HepG2 (cell line): ENCODE data around the gene CD79A. TPM values are rescaled to one million over a fixed set of nuclear protein-coding genes. Genes with fewer than 3 reads are reported as not detected.

Experiments
- ATAC-seq: fragments of 200-7000 bp; cut with Tn5 transposase; 3 replicates; pipeline ENCODE4 v1.9.1; 2020; ENCODE audit warnings: mild to moderate bottlenecking, moderate library complexity
- BruUV-seq: library from RNA; stranded (reverse); fragments of 400-500 nt; replicated peaks from 2 replicates; lab custom pipeline; 2021; lab: Mats Ljungman, UMichigan
- CTCF ChIA-PET: fragments of 300-600 bp; formaldehyde crosslinking; extraction: SDS; loops from one replicate; lab custom pipeline; 2021; ENCODE audit warnings: low total read pairs, inconsistent platforms, low intra/inter-chr PET ratio; lab: Yijun Ruan, JAX
- POLR2A ChIA-PET: fragments of 350-600 bp; sonication (Branson Sonifier 250); formaldehyde crosslinking; loops from one replicate; lab custom pipeline; 2020; ENCODE audit warnings: antibody characterized with exemption, inconsistent platforms; lab: Yijun Ruan, JAX
- DNase-seq: peaks from one replicate; pipeline ENCODE4 v3.0.0-alpha.2; 2015; ENCODE audit warnings: low spot score
- FAIRE-seq: peaks from 3 replicates; lab custom pipeline; 2011; peaks lifted over from hg19 to GRCh38; lab: Jason Lieb, UNC
- H2AFZ ChIP-seq: one replicate; pipeline ENCODE4 v1.6.1; 2011; ENCODE audit warnings: low read length, inconsistent platforms
- H3K27ac ChIP-seq: fragments of 300-600 bp; 3 replicates; pipeline ENCODE4 v1.8.0; 2011; ENCODE audit warnings: mixed run types, mild to moderate bottlenecking, mixed read lengths, low read length, inconsistent platforms; ENCODE audit not compliant: insufficient read depth; ENCODE audit errors: extremely low read length
- H3K27me3 ChIP-seq, 2 experiments: fragments of 200-600 bp in 1 of 2; 2 replicates in 1 of 2; 3 replicates in 1 of 2; pipeline versions ENCODE4 v1.6.0 to v1.8.0; 2011; ENCODE audit warnings: low read length in 2 of 2, mild to moderate bottlenecking in 2 of 2, moderate library complexity in 2 of 2, inconsistent platforms in 1 of 2; ENCODE audit not compliant: insufficient read depth in 2 of 2, control insufficient read depth in 1 of 2
- H3K36me3 ChIP-seq, 2 experiments: fragments of 200-600 bp in 1 of 2; replicated peaks in 1 of 2; 2 replicates in 1 of 2; 3 replicates in 1 of 2; pipeline versions ENCODE4 v1.5.1 to v1.8.0; 2011; ENCODE audit warnings: low read length in 2 of 2, inconsistent platforms in 1 of 2; ENCODE audit not compliant: insufficient read depth in 2 of 2, control insufficient read depth in 1 of 2
- H3K4me1 ChIP-seq: 2 replicates; pipeline ENCODE4 v1.5.1; 2012; ENCODE audit warnings: low read length, inconsistent platforms; ENCODE audit not compliant: insufficient read depth
- H3K4me2 ChIP-seq: 2 replicates; pipeline ENCODE4 v1.6.0; 2011; ENCODE audit warnings: low read depth, low read length, inconsistent platforms
- H3K4me3 ChIP-seq, 3 experiments: fragments of 200-600 bp in 1 of 3; sonication (generic), shearing (Covaris generic) in 1 of 3; replicated peaks in 1 of 3; 2 replicates each; pipeline ENCODE4 v1.5.1; 2011 to 2016; ENCODE audit warnings: low read length in 3 of 3, inconsistent platforms in 2 of 3, low read depth in 2 of 3, mild to moderate bottlenecking in 2 of 3, control low read depth in 1 of 3, mixed read lengths in 1 of 3; ENCODE audit not compliant: insufficient read depth in 1 of 3
- H3K79me2 ChIP-seq: one replicate; pipeline ENCODE4 v1.6.1; 2011; ENCODE audit warnings: low read length, inconsistent platforms; ENCODE audit not compliant: insufficient read depth
- H3K9ac ChIP-seq: 2 replicates; pipeline ENCODE4 v1.6.0; 2011; ENCODE audit warnings: mild to moderate bottlenecking, low read depth, low read length, inconsistent platforms; ENCODE audit not compliant: insufficient read depth
- H3K9me3 ChIP-seq: 2 replicates; pipeline ENCODE4 v1.5.1; 2012; ENCODE audit warnings: mild to moderate bottlenecking, low read length
- H4K20me1 ChIP-seq: 2 replicates; pipeline ENCODE4 v1.6.0; 2011; ENCODE audit warnings: inconsistent platforms, mild to moderate bottlenecking, low read length, moderate library complexity; ENCODE audit not compliant: insufficient read depth
- CREB1 ChIP-seq, 2 experiments: fragments of 450-650 bp in 1 of 2; IDR thresholded peaks; 2 replicates each; pipeline ENCODE4 v1.6.1; 2016 to 2017; ENCODE audit warnings: control low read depth in 1 of 2, mild to moderate bottlenecking in 1 of 2, missing compliant biosample characterization in 1 of 2, missing genetic modification characterization in 1 of 2
- ELF1 ChIP-seq: sonication (generic); formaldehyde crosslinking; IDR thresholded peaks from 2 replicates; pipeline ENCODE4 v1.4.0; 2020; ENCODE audit warnings: missing genetic modification reagents
- FOXK1 ChIP-seq: sonication (generic); formaldehyde crosslinking; IDR thresholded peaks from 2 replicates; pipeline ENCODE4 v1.4.0; 2020; ENCODE audit warnings: low read depth, missing genetic modification reagents, borderline replicate concordance
- NR0B2 ChIP-seq: sonication (generic); formaldehyde crosslinking; IDR thresholded peaks from 2 replicates; pipeline ENCODE4 v1.4.0; 2020; ENCODE audit warnings: mild to moderate bottlenecking, missing genetic modification reagents
- PHF21A ChIP-seq: sonication (generic); formaldehyde crosslinking; IDR thresholded peaks from 2 replicates; pipeline ENCODE4 v1.5.0; 2020; ENCODE audit warnings: mild to moderate bottlenecking, missing genetic modification reagents
- SKI ChIP-seq: fragments of 450-650 bp; IDR thresholded peaks from one replicate; pipeline ENCODE4 v1.6.1; 2018; ENCODE audit warnings: mild to moderate bottlenecking; ENCODE audit not compliant: partially characterized antibody
- ZNF234 ChIP-seq: sonication (generic); formaldehyde crosslinking; conservative IDR thresholded peaks from 2 replicates; pipeline ENCODE4 v1.5.1; 2020; ENCODE audit warnings: mild to moderate bottlenecking, missing genetic modification reagents
- ZNF343 ChIP-seq: sonication (generic); formaldehyde crosslinking; IDR thresholded peaks from 2 replicates; pipeline ENCODE4 v1.4.0; 2020; ENCODE audit warnings: mild to moderate bottlenecking, missing genetic modification reagents
- WGBS: methylation state at CpG from one replicate; pipeline ENCODE4 v1.1.6; 2017; ENCODE audit warnings: low lambda C conversion rate; 5-methylcytosine and 5-hydroxymethylcytosine counted together
- in situ Hi-C: cut with HindIII; loops from 2 replicates; pipeline ENCODE4 v1.10.0; 2017; ENCODE audit warnings: low pct_unique_long_range_greater_than_20kb; ENCODE audit not compliant: extremely low pct_ligation_motif_present
- intact Hi-C: fragments of 100-400 bp; cut with micrococcal nuclease; formaldehyde crosslinking; loops from one replicate; pipeline ENCODE4 v1.10.0; 2022; ENCODE audit not compliant: unreplicated experiment
- polyA plus RNA-seq, 8 experiments: library from polyadenylated mRNA; depleted of rRNA in 3 of 8; stranded (reverse) in 7 of 8; unstranded in 1 of 8; fragments of >200 nt; fragmentation: Illumina TruSeq in 4 of 8; extraction: Trizol in 4 of 8; gene quantifications; 2 replicates each; pipeline versions ENCODE4 v1.2.1 to v1.2.3, GENCODE V29; 2011 to 2016; ENCODE audit warnings: low read depth in 4 of 8, missing spikeins in 1 of 8, mixed read lengths in 1 of 8; ENCODE audit not compliant: insufficient read depth in 1 of 8
- total RNA-seq, 5 experiments: library from RNA; depleted of rRNA; stranded (reverse); fragments of >200 nt; fragmentation: Illumina TruSeq; extraction: Trizol; gene quantifications; 2 replicates each; pipeline ENCODE4 v1.2.3, GENCODE V29; 2016; ENCODE audit warnings: low read depth in 1 of 5

CD79A gene
- total and polyA plus RNA-seq, 2 of the 13 experiments (the other 11 are each of a cell fraction or from before 2014, with no cell fraction given): 0.24 to 0.33 TPM

- H3K27ac ChIP-seq: no peak overlapping the region
- no peaks in the 10 kb centered on the region for H3K79me2 ChIP-seq
- no peak overlapping the region for H3K9ac ChIP-seq
- H3K36me3 ChIP-seq: no peaks in the 10 kb centered on the region
- in situ Hi-C loops (no loop called here), intact Hi-C loops (no loop called here)
- no TSS peak for BruUV-seq
- no peaks in the 10 kb centered on the region for H3K9me3 ChIP-seq
- no peak for ATAC-seq
- FAIRE-seq: peak; percentile 8
- no peak overlapping the region for H3K4me3 ChIP-seq
- ChIA-PET POLR2A (no interaction called here), CTCF (no interaction called here)
- DNase-seq: no peak
- TF ChIP-seq NR0B2 (CRISPR knock-in tag) (no peak), FOXK1 (CRISPR knock-in tag) (no peak)
- no peaks in the 10 kb centered on the region for H3K4me1 ChIP-seq
- H4K20me1 ChIP-seq: no peaks in the 10 kb centered on the region
- no peak overlapping the region for H2AFZ ChIP-seq
- WGBS: 51% methylated on average over 5 of the region's 5 CpGs
- no peak overlapping the region for H3K4me2 ChIP-seq
- H3K27me3 ChIP-seq: peaks cover 4 to 37% of the 10 kb centered on the region in 2 experiments
Measured at GRCh38 chr19:41918653-41919244, 41.7 kb downstream of the CD79A start.

- in situ Hi-C loops: no loop called here
- H3K4me3 ChIP-seq: no peak overlapping the region
- POLR2A ChIA-PET: no interaction called here
- H4K20me1 ChIP-seq: no peaks in the 10 kb centered on the region
- BruUV-seq: no TSS peak
- 74% methylated on average over 20 of the region's 33 CpGs for WGBS
- no peaks in the 10 kb centered on the region for H3K36me3 ChIP-seq
- DNase-seq: no peak
- no peak overlapping the region for H3K4me2 ChIP-seq
- H2AFZ ChIP-seq: no peak overlapping the region
- CTCF ChIA-PET: no interaction called here
- H3K79me2 ChIP-seq: no peaks in the 10 kb centered on the region
- no peaks in the 10 kb centered on the region for H3K4me1 ChIP-seq
- H3K9ac ChIP-seq: no peak overlapping the region
- intact Hi-C loops: no loop called here
- no peak for ATAC-seq
- H3K27me3 ChIP-seq: peaks cover 0 to 40% of the 10 kb centered on the region in 2 experiments
- no peak overlapping the region for H3K27ac ChIP-seq
- H3K9me3 ChIP-seq: no peaks in the 10 kb centered on the region
- peak; percentile 23 for TF ChIP-seq SKI
- peak; percentile 80; the same call in 1 of the 2 replicates for TF ChIP-seq CREB1 (IDR thresholded peaks at IDR 0.05)
- no peak for TF ChIP-seq CREB1 (CRISPR knock-in tag; IDR thresholded peaks at IDR 0.05)
- TF ChIP-seq ZNF343: no peak
- no peak for TF ChIP-seq ZNF234 (CRISPR knock-in tag)
- TF ChIP-seq ELF1 (CRISPR knock-in tag): no peak
- TF ChIP-seq PHF21A: no peak
- FAIRE-seq: no peak
Measured at GRCh38 chr19:41919948-41920712, 43.1 kb downstream of the CD79A start.
